MM.1S (cell line): ENCODE measurements around the gene MAGI1.

Experiments
- DNase-seq: peaks from one replicate; pipeline ENCODE4 v3.0.0-alpha.2; 2015
- H2AFZ ChIP-seq: fragments of 300-600 bp; sonication (generic); 2 replicates; pipeline ENCODE4 v1.6.0; 2016; ENCODE audit warnings: antibody characterized with exemption, low read length
- H3F3A ChIP-seq: fragments of 300-600 bp; sonication (generic); 2 replicates; pipeline ENCODE4 v1.6.1; 2016; ENCODE audit warnings: mild to moderate bottlenecking, antibody characterized with exemption, low read length, moderate library complexity, mixed read lengths; ENCODE audit not compliant: insufficient read depth
- H3K27ac ChIP-seq: fragments of 300-600 bp; sonication (generic); 2 replicates; pipeline ENCODE4 v1.5.1; 2016; ENCODE audit warnings: mild to moderate bottlenecking, low read length
- H3K27me3 ChIP-seq: fragments of 300-600 bp; sonication (generic); replicated peaks from 2 replicates; pipeline ENCODE4 v1.6.0; 2016; ENCODE audit warnings: low read length; ENCODE audit not compliant: insufficient read depth
- H3K36me3 ChIP-seq: fragments of 300-600 bp; sonication (generic); replicated peaks from 2 replicates; pipeline ENCODE4 v1.6.1; 2016; ENCODE audit warnings: mild to moderate bottlenecking, low read length, mixed read lengths; ENCODE audit not compliant: insufficient read depth
- H3K4me1 ChIP-seq: fragments of 300-600 bp; sonication (generic); 2 replicates; pipeline ENCODE4 v1.6.1; 2016; ENCODE audit warnings: low read length, mixed read lengths
- H3K4me2 ChIP-seq: fragments of 300-600 bp; sonication (generic); 2 replicates; pipeline ENCODE4 v1.6.0; 2016; ENCODE audit warnings: low read depth, low read length
- H3K4me3 ChIP-seq: fragments of 300-600 bp; sonication (generic); 2 replicates; pipeline ENCODE4 v1.5.1; 2016; ENCODE audit warnings: low read length, mixed read lengths
- H3K79me2 ChIP-seq: fragments of 300-600 bp; sonication (generic); 2 replicates; pipeline ENCODE4 v1.6.1; 2016; ENCODE audit warnings: mixed run types, low read length, mixed read lengths
- H3K9ac ChIP-seq: fragments of 300-600 bp; sonication (generic); 2 replicates; pipeline ENCODE4 v1.6.1; 2016; ENCODE audit warnings: low read length, mixed read lengths
- H3K9me2 ChIP-seq: fragments of 300-600 bp; sonication (generic); replicated peaks from 2 replicates; pipeline ENCODE4 v1.6.1; 2016; ENCODE audit warnings: mild to moderate bottlenecking, low read length, mixed read lengths; ENCODE audit not compliant: insufficient read depth
- H3K9me3 ChIP-seq: fragments of 300-600 bp; sonication (generic); replicated peaks from 2 replicates; pipeline ENCODE4 v1.6.1; 2016; ENCODE audit warnings: mild to moderate bottlenecking, low read length, mixed read lengths; ENCODE audit not compliant: insufficient read depth
- H4K20me1 ChIP-seq: fragments of 300-600 bp; sonication (generic); 2 replicates; pipeline ENCODE4 v1.6.1; 2016; ENCODE audit warnings: mild to moderate bottlenecking, low read length, moderate library complexity, mixed read lengths; ENCODE audit not compliant: insufficient read depth
- CTCF ChIP-seq: fragments of 300-600 bp; sonication (generic); IDR thresholded peaks from 2 replicates; pipeline ENCODE4 v1.5.1; 2016; ENCODE audit warnings: antibody characterized with exemption, low read length, mixed read lengths
- EZH2 ChIP-seq: fragments of 300-600 bp; sonication (generic); optimal IDR thresholded peaks from 2 replicates; pipeline ENCODE3; 2017; ENCODE audit warnings: low read depth, mild to moderate bottlenecking, antibody characterized with exemption, low read length, mixed read lengths
- EZH2phosphoT487 ChIP-seq: fragments of 300-600 bp; sonication (generic); IDR thresholded peaks from 2 replicates; pipeline ENCODE4 v1.6.1; 2018; ENCODE audit warnings: antibody characterized with exemption, low read length

Gene MAGI1

GRCh38 chr3:65999606-66000005, 39.1 kb downstream of the MAGI1 start:
- Histone ChIP-seq H4K20me1 (no peaks in the 10 kb centered on the region), H3K36me3 (no peaks in the 10 kb centered on the region), H3K4me2 (no peak overlapping the region), H3K4me3 (no peak overlapping the region), H3K79me2 (no peaks in the 10 kb centered on the region), H3K27ac (no peak overlapping the region), H3K9ac (no peak overlapping the region), H3F3A (no peaks in the 10 kb centered on the region), H2AFZ (no peak overlapping the region), H3K27me3 (no peaks in the 10 kb centered on the region), H3K9me3 (no peaks in the 10 kb centered on the region), H3K9me2 (no peaks in the 10 kb centered on the region), H3K4me1 (no peaks in the 10 kb centered on the region)
- TF ChIP-seq EZH2 (no peak), EZH2phosphoT487 (no peak)
- no peak for DNase-seq

- TF ChIP-seq CTCF (no peak), EZH2 (no peak), EZH2phosphoT487 (no peak)
- no peak overlapping the region for H2AFZ ChIP-seq
- no peaks in the 10 kb centered on the region for H4K20me1 ChIP-seq
- H3K4me3 ChIP-seq: no peak overlapping the region
- H3K27me3 ChIP-seq: no peaks in the 10 kb centered on the region
- no peak overlapping the region for H3K9ac ChIP-seq
- DNase-seq: no peak
- no peaks in the 10 kb centered on the region for H3K9me3 ChIP-seq
- no peaks in the 10 kb centered on the region for H3F3A ChIP-seq
- H3K4me1 ChIP-seq: no peaks in the 10 kb centered on the region
- no peaks in the 10 kb centered on the region for H3K36me3 ChIP-seq
- no peaks in the 10 kb centered on the region for H3K9me2 ChIP-seq
- no peak overlapping the region for H3K4me2 ChIP-seq
- H3K27ac ChIP-seq: no peak overlapping the region
- H3K79me2 ChIP-seq: no peaks in the 10 kb centered on the region
These were observed 42.1 kb downstream of the MAGI1 start for GRCh38 chr3:65996589-65996988.

- H3K9me2 ChIP-seq: no peaks in the 10 kb centered on the region
- H3K4me1 ChIP-seq: no peaks in the 10 kb centered on the region
- no peak overlapping the region for H3K9ac ChIP-seq
- H3F3A ChIP-seq: no peaks in the 10 kb centered on the region
- no peak for DNase-seq
- H3K79me2 ChIP-seq: no peaks in the 10 kb centered on the region
- H3K27ac ChIP-seq: no peak overlapping the region
- H3K27me3 ChIP-seq: no peaks in the 10 kb centered on the region
- H3K9me3 ChIP-seq: no peaks in the 10 kb centered on the region
- no peak overlapping the region for H2AFZ ChIP-seq
- H3K36me3 ChIP-seq: no peaks in the 10 kb centered on the region
- H3K4me3 ChIP-seq: no peak overlapping the region
- TF ChIP-seq CTCF (no peak), EZH2 (no peak), EZH2phosphoT487 (no peak)
- no peak overlapping the region for H3K4me2 ChIP-seq
- no peaks in the 10 kb centered on the region for H4K20me1 ChIP-seq
These were observed 43.2 kb downstream of the MAGI1 start for GRCh38 chr3:65995515-65995914.

GRCh38 chr3:65995030-65995429, 43.7 kb downstream of the MAGI1 start:
- H4K20me1 ChIP-seq: no peaks in the 10 kb centered on the region
- no peaks in the 10 kb centered on the region for H3K36me3 ChIP-seq
- H3K9me3 ChIP-seq: no peaks in the 10 kb centered on the region
- H3K27ac ChIP-seq: no peak overlapping the region
- H3K9me2 ChIP-seq: no peaks in the 10 kb centered on the region
- no peaks in the 10 kb centered on the region for H3K4me1 ChIP-seq
- H2AFZ ChIP-seq: no peak overlapping the region
- H3K4me2 ChIP-seq: no peak overlapping the region
- no peak overlapping the region for H3K9ac ChIP-seq
- no peaks in the 10 kb centered on the region for H3K79me2 ChIP-seq
- DNase-seq: no peak
- H3F3A ChIP-seq: no peaks in the 10 kb centered on the region
- H3K4me3 ChIP-seq: no peak overlapping the region
- TF ChIP-seq EZH2: no peak
- no peak for TF ChIP-seq EZH2phosphoT487
- no peak for TF ChIP-seq CTCF
- H3K27me3 ChIP-seq: no peaks in the 10 kb centered on the region
